GM18499 (cell line): ENCODE data around the gene KAZN.

Experiments
- ATAC-seq: cut with Tn5 transposase; IDR thresholded peaks from one replicate; pipeline ENCODE4 v1.9.1; 2021; ENCODE audit warnings: moderate number of reproducible peaks; ENCODE audit not compliant: insufficient read depth, unreplicated experiment

KAZN gene

GRCh38 chr1:15007368-15007767 is 408.9 kb downstream of the KAZN start:
- ATAC-seq: no peak

GRCh38 chr1:15007842-15008241 is 409.4 kb downstream of the KAZN start:
- ATAC-seq: no peak

- no peak for ATAC-seq
These were observed 410.6 kb downstream of the KAZN start for GRCh38 chr1:15008783-15009729.

GRCh38 chr1:15011160-15011559 is 412.7 kb downstream of the KAZN start:
- ATAC-seq: no peak

GRCh38 chr1:15011661-15012060 is 413.2 kb downstream of the KAZN start:
- ATAC-seq: no peak

- ATAC-seq: no peak
These were observed 414.3 kb downstream of the KAZN start for GRCh38 chr1:15012822-15013221.

- no peak for ATAC-seq
These were observed 415.3 kb downstream of the KAZN start for GRCh38 chr1:15013767-15014166.

GRCh38 chr1:15014516-15014915 is 416.0 kb downstream of the KAZN start:
- ATAC-seq: no peak

- ATAC-seq: no peak
These were observed 417.5 kb downstream of the KAZN start for GRCh38 chr1:15016001-15016400.

GRCh38 chr1:15016526-15016925 is 418.0 kb downstream of the KAZN start:
- ATAC-seq: no peak

GRCh38 chr1:15017120-15017519 is 418.6 kb downstream of the KAZN start:
- no peak for ATAC-seq

- ATAC-seq: no peak
These were observed 420.3 kb downstream of the KAZN start for GRCh38 chr1:15018767-15019166.

- ATAC-seq: no peak
These were observed 422.7 kb downstream of the KAZN start for GRCh38 chr1:15020943-15021745.

GRCh38 chr1:15022048-15022447 is 423.6 kb downstream of the KAZN start:
- ATAC-seq: no peak

GRCh38 chr1:15023205-15023604 is 424.7 kb downstream of the KAZN start:
- ATAC-seq: no peak

- no peak for ATAC-seq
These were observed 425.5 kb downstream of the KAZN start for GRCh38 chr1:15023976-15024375.

- ATAC-seq: no peak
These were observed 427.6 kb downstream of the KAZN start for GRCh38 chr1:15026117-15026489.

GRCh38 chr1:15027515-15027986 is 429.1 kb downstream of the KAZN start:
- no peak for ATAC-seq

- no peak for ATAC-seq
These were observed 429.6 kb downstream of the KAZN start for GRCh38 chr1:15028102-15028501.

GRCh38 chr1:15028616-15029015 is 430.1 kb downstream of the KAZN start:
- no peak for ATAC-seq

GRCh38 chr1:15029036-15029435 is 430.6 kb downstream of the KAZN start:
- ATAC-seq: no peak
